ENCODE results near the gene NSDHL. TPM values are rescaled to one million over a fixed set of nuclear protein-coding genes. Genes with fewer than 3 reads are reported as not detected.

NSDHL gene
- 23.6 and 52.3 TPM in 2 replicates for total RNA-seq

GRCh38 chrX:152830312-152831305 is at the start of gene NSDHL, which contains the start of gene CETN2:
Gene NSDHL (plus strand): TSS chrX:152831063. CDS start chrX:152846325, 15,262 bp downstream.
Gene CETN2 (minus strand): TSS chrX:152830757. CDS start chrX:152830710, 47 bp downstream.

GRCh38 chrX:152897222-152898131 is 66.6 kb downstream of the NSDHL start, which contains the start of gene ZNF185:
Gene ZNF185 (plus strand): TSS chrX:152898067. CDS start chrX:152914490, 16,423 bp downstream.

Other genes with a start within 250 kb of the NSDHL start
- gene GABRQ, start 193.2 kb upstream of the NSDHL start, total RNA-seq = not detected in 2 replicates
- gene MAGEA3, start 132.3 kb upstream of the NSDHL start, total RNA-seq = not detected in 2 replicates
- not detected in 2 replicates for gene CSAG2, start 121.8 kb upstream of the NSDHL start, total RNA-seq
- not detected in 2 replicates for gene MAGEA2B, start 116.4 kb upstream of the NSDHL start, total RNA-seq
- not detected in 2 replicates for gene CSAG1, start 97.3 kb upstream of the NSDHL start, total RNA-seq
- gene MAGEA12, start 97.3 kb upstream of the NSDHL start, total RNA-seq = not detected in 2 replicates
- gene MAGEA2, start 77.2 kb upstream of the NSDHL start, total RNA-seq = not detected in 2 replicates
- not detected in 2 replicates for gene CSAG3, start 71.8 kb upstream of the NSDHL start, total RNA-seq
- gene MAGEA6, start 61.4 kb upstream of the NSDHL start, total RNA-seq = not detected in 2 replicates
- gene CETN2, start 306 bp upstream of the NSDHL start, total RNA-seq = 24.3 and 58.2 TPM in 2 replicates
- gene ZNF185, start 67.0 kb downstream of the NSDHL start, total RNA-seq = 2.0 and 13.6 TPM in 2 replicates
- not detected in 2 replicates for gene PNMA5, start 163.1 kb downstream of the NSDHL start, total RNA-seq
- not detected in 2 replicates for gene PNMA3, start 225.4 kb downstream of the NSDHL start, total RNA-seq
- gene PNMA6A, start 241.4 kb downstream of the NSDHL start, total RNA-seq = 0.29 and 1.5 TPM in 2 replicates

Measured in placental pericyte (primary cell).